NCI-H1092 (cell line): ENCODE data around the gene CCDC183.
A peak's percentile ranks its signal among the peaks of the same experiment; 100 is the strongest.

Experiments
- DNase-seq: peaks from one replicate; lab custom pipeline; 2025; lab: John Stamatoyannopoulos, UW

Gene CCDC183

DNA sequence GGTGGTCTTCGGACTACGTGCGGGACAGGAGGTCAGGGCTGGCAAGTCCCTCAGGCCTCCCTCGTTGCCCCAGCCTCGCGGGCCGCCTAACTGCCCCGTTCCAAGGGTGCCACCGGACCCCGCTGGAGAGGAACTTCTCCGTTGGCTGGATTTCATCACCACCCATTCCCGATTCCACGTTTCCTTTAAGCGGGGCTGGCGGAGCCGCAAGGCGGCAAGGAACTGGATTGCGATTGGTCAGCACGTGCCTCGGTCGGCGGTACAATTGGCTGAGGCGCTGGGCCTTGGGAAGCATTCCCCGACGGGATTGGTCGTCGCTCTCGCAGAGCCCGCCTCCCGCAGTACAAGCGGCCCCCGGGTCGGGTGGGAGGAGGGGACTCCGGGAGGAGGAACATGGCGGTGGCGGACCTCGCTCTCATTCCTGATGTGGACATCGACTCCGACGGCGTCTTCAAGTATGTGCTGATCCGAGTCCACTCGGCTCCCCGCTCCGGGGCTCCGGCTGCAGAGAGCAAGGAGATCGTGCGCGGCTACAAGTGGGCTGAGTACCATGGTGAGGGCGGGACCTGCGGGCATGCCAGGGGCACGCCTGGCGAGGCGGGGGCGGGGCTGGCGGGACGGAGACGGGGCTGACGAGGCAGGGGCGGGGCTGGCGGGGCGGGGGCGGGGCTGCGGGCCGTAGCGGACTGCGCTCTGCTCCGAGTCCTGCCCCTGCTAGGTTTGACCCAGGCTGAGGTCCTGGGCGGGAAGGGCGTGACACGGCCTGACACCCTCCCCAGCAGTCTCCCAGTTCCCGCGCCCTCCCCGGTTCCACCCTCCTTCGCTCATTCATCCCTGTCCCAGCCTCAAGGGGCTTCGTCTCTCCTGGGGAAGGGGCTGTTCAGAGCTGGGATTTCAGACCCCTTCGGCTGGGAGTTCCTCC lies 53.2 kb downstream of the CCDC183 start, which contains the start of gene PHPT1:
Gene PHPT1 (plus strand): TSS at position 372 of the 922 bp plus-strand sequence. CDS start 22 bp downstream, at position 394.
- peak; percentile 99 for DNase-seq

DNA sequence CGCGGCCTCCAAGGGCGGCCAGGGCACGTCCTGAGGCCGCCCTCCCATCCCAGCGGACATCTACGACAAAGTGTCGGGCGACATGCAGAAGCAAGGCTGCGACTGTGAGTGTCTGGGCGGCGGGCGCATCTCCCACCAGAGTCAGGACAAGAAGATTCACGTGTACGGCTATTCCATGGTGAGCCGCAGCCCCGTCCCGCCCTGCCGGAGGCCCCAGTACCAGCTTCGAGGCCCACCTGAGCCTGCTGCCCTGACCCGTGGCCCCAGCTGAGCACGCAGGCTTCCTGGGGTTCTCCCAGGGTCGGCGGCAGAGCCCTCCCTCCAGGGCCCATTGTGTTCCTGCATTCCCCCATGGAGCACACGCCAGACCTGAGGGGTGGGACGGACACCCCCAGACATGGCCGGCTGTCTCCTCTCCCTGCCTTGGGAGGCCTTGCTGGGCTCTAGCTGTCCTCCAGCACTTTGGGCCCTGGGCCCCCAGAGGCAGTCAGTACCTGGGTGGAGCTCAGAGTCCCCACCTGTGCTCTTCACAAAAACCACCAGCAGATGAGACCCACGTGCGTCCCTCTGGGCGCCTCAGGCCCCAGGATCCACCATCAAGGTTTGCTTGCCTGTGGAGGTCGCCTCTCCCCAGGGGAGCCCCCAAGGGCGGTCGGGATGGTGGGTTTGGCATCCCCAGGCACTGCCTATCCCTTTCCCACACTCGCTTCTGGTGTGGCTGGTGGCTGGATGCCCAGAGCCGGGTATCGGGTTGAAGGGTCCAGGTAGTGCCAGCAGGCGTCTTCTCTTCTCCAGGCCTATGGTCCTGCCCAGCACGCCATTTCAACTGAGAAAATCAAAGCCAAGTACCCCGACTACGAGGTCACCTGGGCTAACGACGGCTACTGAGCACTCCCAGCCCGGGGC lies 54.1 kb downstream of the CCDC183 start:
- DNase-seq, result no peak

DNA sequence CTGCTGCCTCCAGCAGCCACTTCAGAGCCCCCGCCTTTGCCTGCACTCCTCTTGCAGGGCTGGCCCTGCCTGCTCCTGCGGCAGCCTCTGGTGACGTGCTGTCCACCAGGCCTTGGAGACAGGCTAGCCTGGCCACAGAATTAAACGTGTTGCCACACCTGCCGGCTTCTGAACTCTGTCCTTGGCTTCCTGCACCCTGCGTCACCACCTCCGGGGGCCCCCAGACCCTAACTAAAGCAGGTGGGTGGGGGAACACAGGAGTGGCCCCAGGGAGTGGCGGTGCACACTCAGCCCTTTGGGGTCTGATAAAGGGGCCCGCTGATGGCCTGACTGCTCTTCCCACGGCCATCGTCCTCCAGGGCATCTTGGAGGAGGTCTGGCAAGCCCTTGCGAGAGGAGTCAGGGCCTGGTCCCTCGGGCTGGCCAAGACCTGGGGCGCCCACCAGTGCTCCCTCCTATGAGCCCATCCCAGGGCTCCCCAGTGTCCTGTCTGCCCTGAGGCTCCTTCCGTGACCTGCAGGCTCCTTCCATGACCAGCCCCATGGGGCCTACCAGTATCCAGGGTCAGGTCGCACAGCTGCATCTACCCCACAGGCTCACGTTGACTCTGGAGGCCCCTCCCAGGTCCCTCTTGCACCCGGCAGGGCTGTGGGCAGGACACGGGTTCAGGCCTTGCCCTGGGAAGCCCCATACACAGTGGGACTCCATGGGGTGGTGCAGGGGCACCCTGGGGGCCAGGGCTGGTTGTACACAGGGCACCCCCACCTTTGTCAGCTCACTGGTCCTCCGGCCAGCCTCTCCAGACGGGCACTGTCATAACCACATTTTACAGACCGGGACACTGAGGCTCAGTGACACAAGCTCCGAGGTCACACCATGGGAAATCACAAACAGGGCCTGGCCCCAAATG lies 55.0 kb downstream of the CCDC183 start:
- no peak for DNase-seq

DNA sequence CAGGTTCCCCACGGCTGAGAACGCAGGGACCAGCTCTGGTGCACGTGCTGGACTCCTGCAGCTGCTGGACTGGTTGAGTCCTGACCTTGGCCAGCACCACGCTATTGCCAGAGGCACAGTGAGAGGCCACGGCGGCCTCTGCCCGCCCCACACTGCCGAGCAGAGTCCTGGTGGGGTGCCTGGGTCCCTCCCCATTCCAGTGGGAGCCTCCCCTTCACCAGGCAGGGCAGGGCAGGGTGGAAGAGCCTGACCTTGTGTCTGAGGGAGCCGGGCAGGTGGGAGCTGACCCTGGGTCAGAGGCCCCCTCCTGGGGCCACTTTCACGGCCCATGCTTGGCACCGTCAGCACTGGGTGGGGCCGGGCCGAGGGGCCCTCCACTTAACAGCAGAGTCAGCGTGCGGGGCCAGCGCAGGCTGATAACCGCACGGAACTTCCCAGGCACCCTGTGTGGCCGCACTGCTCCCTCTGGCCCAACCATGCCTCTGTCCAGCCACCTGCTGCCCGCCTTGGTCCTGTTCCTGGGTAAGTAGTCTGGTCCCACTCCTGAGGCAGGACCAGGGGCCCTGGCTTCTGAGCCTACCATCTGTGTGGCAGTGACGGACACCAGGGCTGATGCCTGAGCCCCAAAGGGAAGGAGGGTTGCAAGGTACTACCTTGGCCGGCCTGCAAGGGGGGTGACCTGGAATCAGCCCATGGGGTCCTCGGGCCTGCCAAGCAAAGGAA lies 56.0 kb downstream of the CCDC183 start, which contains the start of gene MAMDC4:
Gene MAMDC4 (plus strand): TSS at position 406 of the 723 bp plus-strand sequence. CDS start 71 bp downstream, at position 477.
- no peak for DNase-seq

DNA sequence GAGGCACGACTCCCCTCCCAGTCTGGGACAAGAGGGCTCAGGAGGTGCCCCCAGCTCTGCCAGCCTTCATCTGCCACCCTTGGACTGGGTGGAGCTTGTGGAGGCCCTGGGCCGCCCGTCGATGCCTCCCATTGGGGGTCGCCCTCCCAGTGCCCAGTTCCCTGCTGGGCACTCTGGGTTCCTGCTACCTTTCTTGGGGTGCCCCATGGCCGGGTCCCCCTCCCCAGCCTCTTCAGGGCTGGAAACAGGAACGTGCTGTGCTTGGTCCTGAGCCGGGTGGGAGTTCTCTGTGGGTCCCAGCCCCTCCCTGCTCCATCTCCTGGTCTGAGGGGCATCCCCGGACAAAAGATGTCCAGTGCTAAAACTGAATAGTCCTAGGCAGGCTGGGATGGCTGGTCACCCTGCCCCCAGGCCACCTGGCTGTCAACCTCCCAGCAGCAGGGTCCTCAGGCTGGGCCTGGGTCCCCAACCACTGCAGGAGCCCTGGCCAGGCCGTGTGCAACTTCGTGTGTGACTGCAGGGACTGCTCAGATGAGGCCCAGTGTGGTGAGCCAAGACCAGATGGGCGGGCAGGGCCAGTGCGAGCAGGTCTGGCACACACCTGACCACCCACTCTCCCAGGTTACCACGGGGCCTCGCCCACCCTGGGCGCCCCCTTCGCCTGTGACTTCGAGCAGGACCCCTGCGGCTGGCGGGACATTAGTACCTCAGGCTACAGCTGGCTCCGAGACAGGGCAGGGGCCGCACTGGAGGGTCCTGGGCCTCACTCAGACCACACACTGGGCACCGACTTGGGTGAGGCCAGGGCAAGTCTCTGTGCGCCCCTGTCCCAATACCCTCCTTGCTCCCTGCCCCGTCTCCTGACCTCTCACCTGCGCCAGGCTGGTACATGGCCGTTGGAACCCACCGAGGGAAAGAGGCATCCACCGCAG lies 56.8 kb downstream of the CCDC183 start:
- no peak for DNase-seq

DNA sequence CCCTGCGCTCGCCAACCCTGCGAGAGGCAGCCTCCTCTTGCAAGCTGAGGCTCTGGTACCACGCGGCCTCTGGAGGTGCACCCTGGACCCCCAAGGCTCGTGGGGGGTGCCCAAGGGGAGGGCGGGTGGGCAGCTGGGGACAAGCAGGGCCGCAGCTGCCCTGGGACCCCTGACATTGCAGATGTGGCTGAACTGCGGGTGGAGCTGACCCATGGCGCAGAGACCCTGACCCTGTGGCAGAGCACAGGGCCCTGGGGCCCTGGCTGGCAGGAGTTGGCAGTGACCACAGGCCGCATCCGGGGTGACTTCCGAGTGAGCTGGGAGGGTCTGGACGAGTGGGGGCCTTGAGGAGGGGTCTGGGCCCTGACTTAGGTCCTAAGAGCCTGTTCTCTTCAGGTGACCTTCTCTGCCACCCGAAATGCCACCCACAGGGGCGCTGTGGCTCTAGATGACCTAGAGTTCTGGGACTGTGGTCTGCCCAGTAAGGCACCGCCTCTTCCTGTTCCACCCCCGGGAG lies 57.5 kb downstream of the CCDC183 start:
- no peak for DNase-seq

DNA sequence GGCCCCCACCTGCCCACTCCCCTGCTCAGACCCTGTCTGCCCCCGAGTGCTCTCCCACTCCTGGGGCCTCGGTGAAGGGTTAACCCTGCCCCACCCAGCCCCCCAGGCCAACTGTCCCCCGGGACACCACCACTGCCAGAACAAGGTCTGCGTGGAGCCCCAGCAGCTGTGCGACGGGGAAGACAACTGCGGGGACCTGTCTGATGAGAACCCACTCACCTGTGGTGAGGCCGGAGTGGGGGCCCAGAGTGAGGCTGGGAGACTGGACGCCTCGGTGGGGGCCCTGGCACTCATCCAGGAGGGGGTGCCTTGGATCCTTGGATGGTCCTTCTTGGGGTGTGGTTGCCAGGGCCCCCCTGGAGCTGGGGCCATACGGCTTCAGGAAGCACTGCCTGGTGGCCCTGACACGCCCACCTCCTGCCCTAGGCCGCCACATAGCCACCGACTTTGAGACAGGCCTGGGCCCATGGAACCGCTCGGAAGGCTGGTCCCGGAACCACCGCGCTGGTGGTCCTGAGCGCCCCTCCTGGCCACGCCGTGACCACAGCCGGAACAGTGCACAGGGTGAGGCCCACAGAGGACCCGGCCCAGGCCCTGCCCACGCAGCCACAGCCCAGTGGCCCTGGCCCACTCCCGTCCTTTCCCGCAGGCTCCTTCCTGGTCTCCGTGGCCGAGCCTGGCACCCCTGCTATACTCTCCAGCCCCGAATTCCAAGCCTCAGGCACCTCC lies 58.1 kb downstream of the CCDC183 start:
- no peak for DNase-seq

DNA sequence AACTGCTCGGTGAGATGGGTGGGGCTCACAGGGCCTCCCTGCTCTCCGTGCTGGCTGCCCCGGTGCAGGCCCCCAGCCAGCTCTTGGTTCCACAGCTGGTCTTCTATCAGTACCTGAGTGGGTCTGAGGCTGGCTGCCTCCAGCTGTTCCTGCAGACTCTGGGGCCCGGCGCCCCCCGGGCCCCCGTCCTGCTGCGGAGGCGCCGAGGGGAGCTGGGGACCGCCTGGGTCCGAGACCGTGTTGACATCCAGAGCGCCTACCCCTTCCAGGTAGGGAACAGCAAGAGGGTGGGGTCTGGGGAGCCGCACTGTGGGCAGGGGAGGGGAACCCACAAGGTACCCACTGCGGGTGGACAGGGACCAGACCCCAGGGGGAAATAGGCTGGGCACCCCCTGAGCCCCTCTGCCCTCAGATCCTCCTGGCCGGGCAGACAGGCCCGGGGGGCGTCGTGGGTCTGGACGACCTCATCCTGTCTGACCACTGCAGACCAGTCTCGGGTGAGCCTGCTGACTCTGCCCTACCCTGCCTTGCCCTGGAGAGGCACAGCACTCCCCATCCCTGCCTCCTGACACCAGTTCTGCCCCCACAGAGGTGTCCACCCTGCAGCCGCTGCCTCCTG lies 58.8 kb downstream of the CCDC183 start:
- DNase-seq, result no peak

DNA sequence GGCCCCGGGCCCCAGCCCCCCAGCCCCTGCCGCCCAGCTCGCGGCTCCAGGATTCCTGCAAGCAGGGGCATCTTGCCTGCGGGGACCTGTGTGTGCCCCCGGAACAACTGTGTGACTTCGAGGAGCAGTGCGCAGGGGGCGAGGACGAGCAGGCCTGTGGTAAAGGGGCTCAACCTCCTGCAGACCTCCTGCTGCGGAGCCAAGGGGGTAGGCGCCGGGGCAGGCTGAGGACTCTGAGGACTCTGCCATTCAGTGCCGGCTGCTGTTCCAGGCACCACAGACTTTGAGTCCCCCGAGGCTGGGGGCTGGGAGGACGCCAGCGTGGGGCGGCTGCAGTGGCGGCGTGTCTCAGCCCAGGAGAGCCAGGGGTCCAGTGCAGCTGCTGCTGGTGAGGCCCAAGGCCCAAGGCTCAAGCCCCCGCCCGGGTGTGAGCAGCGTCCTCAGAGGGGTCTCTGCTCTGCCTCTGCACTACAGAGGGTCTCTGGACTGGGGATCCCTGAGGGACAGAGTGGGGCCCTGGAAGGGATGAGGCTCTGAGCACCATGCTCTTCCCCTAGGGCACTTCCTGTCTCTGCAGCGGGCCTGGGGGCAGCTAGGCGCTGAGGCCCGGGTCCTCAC lies 59.4 kb downstream of the CCDC183 start:
- no peak for DNase-seq

DNA sequence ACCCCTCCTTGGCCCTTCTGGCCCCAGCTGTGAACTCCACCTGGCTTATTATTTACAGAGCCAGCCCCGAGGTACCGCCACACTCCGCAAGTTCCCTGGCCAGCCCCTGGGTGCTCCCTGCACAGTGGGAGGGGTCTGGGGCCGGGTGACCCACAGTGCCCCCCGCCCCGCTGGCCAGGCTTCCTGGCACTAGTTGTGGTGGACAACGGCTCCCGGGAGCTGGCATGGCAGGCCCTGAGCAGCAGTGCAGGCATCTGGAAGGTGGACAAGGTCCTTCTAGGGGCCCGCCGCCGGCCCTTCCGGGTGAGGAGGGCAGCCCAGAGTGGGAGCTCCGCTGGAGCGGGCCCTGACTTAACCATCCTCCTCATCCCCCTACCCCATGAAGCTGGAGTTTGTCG lies 59.9 kb downstream of the CCDC183 start:
- no peak for DNase-seq

DNA sequence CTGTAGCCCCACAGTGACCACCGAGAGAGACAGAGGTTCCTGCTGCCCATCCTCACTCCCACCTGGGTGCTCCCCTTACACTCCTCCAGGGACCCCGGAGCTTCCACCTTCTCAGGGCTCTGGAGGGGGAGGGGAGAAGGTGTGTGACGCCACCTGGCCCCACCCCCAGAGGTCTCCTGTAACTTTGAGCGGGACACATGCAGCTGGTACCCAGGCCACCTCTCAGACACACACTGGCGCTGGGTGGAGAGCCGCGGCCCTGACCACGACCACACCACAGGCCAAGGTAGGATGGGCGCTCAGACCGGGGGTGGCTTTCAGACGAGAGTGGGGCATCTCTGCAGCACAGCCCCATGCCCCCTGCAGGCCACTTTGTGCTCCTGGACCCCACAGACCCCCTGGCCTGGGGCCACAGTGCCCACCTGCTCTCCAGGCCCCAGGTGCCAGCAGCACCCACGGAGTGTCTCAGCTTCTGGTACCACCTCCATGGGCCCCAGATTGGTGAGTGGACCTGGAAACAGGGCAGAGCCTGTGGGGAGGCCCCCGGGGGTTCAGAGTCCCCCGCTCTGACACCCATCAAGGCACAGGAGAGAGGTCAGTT lies 60.5 kb downstream of the CCDC183 start:
- no peak for DNase-seq

DNA sequence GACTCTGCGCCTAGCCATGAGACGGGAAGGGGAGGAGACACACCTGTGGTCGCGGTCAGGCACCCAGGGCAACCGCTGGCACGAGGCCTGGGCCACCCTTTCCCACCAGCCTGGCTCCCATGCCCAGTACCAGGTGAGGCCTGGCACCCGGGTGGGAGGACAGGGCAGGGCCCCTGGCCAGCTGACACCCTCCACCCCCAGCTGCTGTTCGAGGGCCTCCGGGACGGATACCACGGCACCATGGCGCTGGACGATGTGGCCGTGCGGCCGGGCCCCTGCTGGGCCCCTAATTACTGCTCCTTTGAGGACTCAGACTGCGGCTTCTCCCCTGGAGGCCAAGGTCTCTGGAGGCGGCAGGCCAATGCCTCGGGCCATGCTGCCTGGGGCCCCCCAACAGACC lies 61.0 kb downstream of the CCDC183 start:
- DNase-seq, result no peak
